IPS DF 4.7 (cell line): ENCODE data around the gene MRC1.
A peak's percentile ranks its signal among the peaks of the same experiment; 100 is the strongest.

Experiments
- DNase-seq: peaks from one replicate; pipeline ENCODE4 v3.0.0-alpha.2; 2013; ENCODE audit warnings: low spot score; ENCODE audit errors: extremely low read depth

MRC1 gene

DNA sequence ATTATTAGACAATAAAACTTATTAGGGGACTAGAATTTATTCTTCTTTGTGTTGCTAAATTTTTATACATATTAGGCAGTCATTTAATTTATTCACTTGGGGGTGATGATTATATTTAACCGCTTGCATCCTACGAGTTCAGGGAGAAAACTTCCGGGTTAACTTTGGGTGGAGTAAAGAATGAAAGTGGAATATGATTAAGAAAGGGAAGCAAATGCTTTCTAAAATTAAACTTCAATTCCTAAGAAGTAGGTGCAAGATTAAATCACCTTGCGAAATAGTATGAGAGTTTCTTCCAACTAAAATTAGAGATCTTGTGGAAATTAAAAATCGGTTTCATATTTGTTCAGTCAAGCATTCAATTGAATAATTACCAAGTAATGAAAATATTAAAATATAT, 33.5 kb downstream of the MRC1 start:
- DNase-seq, result no peak

DNA sequence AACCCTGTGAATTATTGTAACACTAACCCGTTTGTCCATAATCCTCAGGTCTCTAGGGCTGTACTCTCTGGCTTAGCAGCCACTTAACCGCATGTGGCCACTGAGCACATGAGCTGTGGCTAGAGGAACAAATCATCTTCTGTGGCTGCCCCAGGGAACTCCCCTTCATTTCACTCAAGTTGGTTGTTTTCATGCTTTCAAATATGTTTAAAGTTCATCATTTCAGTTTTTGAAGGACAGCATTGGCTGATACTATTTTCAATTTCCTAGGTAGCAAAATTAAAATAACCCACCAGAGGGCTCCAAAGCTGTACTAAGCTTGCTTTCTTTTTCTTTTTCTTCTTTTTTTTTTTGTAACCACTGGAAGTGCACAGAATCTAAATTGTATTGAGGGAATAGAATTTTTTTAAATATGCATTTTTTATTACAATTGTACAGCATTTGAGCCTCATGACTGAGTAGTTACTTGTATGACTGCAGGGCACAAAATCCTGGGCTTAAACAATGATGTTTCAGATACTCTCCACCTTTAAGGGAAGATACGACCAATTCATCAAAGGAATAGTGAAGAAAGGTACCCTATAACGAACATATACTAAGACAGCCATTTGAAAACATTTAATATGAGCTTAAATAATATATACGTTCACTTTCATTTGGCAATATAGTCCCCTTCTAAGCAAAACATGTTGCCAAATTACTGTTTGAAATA, 38.6 kb downstream of the MRC1 start:
- DNase-seq, result no peak

DNA sequence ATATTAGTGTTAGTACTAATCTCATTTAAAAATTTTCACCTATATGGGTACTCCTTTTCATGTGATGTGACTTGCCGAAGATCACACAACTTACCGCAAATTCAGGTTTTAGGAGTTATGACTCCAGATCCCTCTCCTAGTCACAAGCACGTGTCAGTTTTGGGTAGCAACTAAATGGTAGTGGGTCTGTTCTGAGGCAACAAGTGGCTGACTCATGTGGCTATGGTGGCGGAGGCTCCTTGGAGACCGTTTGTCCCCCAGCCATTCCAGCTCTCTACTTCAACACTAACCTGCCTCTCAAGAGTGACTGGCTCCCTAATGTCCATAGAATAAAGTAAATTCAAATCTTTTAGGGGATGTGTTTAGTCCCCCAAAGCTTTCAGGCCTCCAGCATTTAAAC, 39.5 kb downstream of the MRC1 start:
- no peak for DNase-seq

DNA sequence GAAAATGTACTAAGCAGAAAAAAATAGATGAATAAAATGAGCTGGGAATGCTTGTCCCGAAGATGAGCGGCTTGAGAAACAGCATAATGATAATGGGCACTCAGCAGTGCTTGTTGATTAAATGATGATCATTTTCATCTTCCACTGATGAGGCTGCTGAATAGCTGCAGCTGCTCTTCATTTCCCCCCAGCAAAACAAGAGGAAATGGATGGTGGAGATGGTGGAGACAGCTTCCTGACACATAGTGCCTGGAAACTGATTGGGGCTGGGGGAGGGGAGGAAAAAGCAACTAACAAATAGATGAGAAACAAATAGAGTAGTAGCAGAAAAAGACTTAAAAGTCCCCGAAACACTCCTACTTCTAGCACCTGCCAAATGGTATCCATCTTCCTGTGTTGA, 41.4 kb downstream of the MRC1 start:
- no peak for DNase-seq

DNA sequence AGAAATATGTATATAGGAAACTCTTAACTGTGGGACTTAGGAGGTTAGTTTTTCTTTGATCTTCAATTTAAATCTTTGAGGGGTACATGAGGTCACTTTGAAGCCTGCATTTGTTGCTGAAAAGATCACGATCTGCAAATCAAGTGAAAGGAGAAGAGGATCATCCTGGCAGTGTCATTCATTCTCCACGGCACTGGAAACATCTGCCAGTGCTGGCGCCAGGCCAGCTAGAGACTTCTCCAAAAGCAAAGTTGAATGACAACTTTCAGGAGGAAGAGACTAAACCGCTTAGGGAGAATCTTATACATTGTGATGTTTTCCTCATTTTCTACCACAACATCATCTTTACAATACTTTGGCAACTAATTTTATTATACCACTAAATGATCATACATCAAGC, 42.5 kb downstream of the MRC1 start:
- DNase-seq, result no peak

DNA sequence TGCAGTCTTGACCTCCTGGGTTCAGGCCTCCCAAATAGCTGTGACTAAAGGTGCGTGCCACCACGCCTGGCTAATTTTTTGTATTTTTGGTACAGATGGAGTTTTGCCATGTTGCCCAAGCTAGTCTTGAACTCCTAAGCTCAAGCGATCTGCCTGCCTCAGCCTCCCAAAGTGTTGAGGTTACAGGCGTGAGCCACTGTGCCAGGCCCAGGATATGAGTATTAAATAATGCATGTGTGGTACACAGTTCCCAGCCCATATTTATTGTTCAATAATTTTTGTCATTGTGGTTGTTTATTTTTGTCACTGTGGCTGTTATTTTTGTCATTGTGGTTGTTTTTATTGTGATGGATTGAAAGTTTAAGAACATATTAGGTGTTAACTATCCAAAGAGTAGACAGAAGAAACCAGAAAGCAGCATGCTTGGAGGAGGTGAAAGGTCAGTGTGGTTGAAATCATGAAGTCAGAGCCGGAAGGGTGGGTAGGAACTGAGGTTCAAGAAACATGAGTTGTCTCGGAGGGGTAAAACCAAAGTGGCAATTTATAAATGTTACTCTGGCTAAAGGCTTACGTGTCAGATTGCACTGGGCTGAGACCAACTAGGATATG, 45.0 kb downstream of the MRC1 start:
- DNase-seq, result no peak

DNA sequence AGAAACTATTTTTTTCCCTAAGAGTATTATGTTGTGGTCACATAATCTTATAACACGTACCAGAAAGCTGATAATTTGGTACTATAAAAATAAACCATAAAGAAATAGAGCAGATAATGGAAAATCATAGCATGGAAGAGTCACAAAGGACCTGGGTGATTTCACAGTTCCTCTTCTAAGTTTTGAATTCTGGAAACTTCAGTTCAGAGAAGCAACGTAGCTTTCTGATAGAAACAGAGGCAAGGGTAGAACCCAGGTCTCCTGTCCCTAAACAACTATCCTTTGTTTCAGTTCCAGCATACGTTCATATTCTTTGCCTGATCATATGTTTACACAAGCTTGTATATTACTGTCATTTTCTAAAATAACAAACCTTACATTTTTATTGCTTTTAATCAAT, 47.9 kb downstream of the MRC1 start:
- no peak for DNase-seq

DNA sequence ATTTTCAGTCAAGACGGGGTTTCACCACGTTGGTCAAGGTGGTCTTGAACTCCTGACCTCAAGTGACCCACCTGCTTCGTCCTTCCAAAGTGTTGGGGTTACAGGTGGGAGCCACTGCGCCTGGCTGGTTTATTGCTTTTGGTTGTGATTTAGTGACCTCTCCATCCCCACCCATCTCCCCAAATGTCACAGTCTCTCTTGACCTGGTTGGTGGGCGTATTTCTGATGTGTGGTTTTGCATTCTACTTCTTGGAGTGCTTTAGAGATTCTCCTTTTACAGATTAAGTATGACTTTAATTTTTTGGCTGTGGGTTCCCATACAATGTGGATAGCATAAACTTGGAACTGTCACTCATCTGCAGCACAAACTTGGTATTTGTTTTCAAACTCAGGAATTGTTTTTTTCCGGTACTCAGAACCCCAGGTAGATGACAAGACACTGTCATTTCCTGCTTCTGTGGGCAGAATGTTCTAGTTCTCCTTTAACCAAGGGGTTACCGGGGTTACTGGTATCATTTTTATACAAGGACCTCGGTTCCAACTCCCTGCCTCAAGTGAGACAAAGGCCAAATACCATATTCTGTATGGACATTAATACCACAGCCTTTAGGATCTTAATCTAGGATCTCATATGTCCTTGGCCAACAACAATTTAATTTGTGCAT, 50.5 kb downstream of the MRC1 start:
- no peak for DNase-seq

DNA sequence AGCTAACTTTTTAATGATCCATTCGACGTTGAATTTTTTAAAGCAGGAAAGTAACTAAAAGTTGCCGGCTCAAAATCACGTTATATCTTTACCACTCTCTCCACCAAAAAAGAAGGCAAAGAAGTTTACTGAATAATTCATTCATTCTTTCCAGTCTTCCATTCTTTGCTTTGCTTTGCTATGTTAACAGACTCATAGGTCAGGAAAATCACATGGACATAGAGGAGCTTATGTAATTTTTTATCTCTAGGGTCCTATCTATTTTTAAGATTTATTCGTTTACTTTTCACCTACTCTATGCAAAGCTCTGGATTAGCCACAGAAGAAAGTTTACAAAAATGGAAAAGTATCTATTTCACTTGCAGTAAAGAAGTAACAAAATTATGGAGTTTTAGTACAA, 52.6 kb downstream of the MRC1 start:
- no peak for DNase-seq

DNA sequence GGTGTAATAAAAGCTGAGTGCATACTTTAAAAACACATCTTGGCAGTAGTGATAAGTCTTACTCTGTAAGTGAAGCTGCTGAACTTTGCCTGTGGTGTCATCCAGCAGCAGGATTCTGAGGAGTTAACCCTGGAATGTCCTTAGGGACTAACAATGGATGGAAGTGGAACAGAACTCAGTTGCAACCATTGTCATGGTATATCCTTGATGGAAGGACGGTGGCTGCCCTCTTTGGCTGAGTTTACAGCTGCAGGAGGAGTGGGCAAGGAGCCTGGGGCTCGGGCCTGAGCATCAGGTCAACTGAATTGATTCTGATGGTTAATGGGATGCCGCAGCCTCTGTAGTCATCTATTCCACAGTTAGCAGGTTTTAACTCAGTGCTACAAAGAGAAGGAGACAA, 56.2 kb downstream of the MRC1 start:
- DNase-seq, result no peak

DNA sequence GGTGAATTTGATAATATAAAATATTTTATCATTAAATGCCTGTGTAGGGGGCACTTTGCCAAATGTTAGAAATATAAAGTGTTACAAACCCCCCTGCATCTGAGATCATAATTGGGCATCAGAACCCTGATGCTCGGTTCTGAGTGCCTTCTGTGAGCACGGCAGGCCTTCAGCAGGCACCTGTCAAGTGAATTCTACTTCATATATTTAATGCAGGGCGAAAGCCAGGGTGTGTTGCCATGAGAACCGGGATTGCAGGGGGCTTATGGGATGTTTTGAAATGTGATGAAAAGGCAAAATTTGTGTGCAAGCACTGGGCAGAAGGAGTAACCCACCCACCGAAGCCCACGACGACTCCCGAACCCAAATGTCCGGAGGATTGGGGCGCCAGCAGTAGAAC, 57.2 kb downstream of the MRC1 start:
- no peak for DNase-seq

DNA sequence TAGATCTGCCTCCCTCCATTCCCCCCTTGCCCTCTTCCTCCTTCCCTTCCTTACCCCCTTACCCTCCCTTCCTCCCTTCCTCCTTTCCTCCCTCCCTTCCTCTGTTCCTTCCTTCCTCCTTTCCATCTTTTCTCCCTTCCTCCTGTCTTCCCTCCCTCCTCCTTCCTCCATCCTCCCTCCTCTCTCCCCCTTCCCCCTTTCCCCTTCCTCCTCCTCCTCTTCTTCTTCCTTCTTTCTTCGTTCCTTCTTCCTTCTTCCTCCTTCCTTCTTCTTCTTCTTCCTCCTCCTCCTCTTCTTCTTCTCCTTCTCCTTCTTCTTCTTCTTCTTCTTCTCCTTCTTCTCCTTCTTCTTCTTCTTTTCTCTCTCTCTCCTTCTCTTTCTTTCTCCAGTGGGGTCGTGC, 57.9 kb downstream of the MRC1 start:
- no peak for DNase-seq

DNA sequence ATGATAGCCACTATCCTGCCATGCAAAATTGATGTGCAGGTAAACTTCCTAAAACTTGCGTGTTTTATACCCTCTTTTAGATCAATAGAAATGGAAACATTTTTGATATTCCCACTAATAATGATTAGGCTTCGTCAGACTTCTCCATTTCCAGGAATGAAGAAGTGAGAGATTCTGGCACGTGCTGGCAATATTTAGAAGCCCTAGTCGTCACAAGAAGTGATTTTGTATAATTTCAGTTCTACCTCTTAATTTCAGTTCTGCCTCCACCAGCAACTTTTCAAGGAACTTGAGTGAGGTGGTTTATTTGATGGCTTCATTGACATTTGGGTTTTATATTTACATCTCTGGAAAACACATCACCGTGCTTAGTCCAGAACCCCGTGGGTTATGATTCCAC, 61.9 kb downstream of the MRC1 start:
- no peak for DNase-seq

DNA sequence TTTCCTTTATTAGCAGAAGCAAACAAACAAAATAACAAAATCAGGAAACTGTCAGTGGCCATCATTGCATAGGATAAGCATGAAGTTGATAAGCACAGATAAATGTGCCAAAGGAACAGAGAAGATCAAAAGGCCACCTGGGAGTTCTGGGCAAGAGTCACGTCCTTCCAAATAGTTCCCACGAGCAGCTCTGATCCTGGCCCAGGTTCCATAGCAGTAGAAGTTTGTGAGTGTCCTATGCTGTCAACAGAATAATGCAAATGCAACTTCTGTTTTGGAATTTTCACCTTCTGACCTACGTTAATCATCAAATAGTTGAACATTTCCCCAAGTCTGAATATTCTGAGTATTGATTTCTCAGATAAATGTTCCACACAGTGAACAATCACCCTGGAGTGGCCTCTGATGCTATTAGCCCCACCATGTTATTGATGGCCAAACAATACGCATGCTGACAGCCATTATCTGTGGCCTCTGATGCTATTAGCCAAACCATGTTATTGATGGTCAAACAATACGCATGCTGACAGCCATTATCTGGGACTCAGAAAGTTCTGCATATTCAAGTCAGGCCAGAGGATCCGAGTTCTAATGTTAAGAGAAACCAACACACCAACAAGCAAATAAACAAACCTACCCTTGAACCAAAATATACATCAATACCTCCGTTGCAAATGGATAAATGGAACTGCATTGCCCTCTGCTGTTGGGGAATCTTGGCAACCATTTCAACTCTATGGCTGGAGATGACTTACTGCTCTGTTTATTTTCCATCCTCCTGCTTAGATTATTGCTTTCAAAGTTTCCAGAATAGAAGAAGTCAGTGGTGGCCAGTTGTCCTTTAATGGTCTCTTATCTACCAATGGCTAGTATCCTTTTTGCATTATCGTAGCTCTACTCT, 63.3 kb downstream of the MRC1 start:
- peak; percentile 9 for DNase-seq

DNA sequence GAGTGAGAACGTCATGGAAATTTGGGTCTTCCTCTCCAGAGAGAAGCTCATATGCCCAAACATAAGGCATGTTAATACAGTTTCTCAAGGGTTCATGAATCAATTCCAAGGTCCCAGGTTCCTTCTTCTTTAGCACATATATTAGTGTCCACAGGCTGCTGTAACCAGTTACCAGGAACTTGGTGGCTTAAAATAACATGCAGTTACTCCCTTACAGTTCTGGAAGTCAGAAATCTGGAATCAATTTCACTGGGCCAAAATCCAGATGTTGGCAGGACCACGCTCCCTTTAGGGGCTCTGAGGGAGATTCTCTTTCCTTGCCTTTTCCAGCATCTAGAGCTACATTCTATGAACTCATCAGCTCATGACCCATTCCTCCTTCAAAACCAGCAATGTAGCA, 64.8 kb downstream of the MRC1 start:
- no peak for DNase-seq

DNA sequence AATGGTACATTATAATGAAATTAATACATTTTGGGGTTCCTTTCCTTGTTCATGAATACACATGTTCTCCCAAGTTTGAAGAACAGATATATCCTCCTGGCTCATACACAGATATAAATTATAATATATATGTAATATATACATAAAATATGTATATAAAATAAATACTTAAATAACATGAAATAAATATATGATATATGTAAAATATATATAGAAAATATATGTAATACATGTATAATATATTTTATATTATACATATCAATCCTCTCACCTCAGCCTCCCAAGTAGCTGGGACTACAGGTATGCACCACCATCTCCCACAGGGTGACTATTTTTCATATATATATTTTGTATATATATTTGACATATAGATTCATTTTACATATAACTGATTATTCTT, 68.0 kb downstream of the MRC1 start:
- DNase-seq, result no peak

DNA sequence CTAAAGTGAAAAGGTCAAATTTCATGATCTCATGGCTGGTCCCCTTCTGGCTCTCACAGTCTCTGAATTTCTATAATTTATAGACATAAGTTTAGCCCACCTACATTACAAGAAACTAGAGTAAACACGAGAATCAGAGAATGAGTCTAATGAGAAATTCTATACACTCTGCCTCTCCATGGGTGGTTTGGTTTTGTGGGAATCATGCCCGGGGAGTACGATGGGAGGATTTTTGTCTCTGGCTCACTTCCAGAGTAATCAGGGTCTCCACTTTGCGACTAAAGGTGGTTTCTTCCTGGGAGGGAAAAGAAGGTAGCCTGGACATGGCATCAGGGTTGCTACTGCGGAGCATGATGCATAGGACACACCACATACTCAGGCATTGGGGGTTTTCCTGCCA, 69.7 kb downstream of the MRC1 start:
- no peak for DNase-seq

DNA sequence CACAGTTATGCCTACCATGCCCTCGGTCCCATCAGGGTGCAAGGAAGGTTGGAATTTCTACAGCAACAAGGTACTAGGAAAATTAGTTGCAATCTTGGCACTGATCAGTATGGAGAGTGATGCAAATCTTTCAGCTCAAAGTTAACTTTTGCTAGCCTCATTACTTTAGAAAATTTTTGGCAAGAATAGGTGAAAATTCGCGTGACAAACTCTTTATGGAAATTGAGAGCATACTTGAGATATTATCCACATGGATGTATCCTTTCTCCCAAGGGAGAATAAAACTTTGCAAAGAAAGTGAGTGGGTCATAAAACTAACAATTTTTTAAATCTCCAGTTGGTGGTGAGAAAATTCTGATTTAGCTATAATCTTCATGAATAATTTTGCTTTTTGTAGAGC, 71.5 kb downstream of the MRC1 start:
- DNase-seq, result no peak

DNA sequence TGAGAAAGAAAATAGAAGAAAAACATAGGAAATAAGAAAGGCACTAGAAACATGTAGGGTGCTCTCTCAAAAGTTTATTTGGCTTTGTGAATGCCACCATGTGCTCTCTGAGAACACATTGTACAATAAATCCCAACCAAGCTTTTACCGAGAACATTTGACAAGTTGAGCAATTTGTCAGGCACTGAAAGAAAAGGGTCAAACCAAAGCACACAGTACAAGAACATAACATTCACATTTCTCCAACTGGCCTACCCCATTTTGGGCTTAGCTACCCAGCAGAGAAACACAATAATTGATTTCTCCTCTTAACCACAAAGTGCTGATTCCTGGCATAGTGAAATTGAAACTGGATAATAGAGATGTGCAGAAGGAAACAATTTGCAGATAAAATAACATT, 73.4 kb downstream of the MRC1 start:
- no peak for DNase-seq

DNA sequence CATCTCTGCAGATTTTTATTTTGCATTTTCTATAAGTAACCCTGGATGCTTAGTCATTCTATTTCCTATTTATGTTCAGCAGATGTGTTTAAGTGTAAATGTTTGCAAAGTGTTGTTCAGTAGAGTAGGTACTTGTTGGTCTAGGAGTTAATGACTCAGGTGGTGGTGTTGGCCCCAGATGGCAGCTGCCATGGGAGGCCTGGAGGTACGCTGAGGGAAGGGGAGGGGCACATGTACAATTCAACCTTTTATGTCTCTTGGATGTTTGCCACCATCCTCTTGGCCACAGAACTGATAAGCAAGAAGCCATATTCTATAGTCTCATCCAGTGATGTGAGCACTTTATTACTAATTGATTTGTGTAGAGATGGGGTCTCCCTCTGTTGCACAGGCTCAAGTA, 74.5 kb downstream of the MRC1 start:
- no peak for DNase-seq

DNA sequence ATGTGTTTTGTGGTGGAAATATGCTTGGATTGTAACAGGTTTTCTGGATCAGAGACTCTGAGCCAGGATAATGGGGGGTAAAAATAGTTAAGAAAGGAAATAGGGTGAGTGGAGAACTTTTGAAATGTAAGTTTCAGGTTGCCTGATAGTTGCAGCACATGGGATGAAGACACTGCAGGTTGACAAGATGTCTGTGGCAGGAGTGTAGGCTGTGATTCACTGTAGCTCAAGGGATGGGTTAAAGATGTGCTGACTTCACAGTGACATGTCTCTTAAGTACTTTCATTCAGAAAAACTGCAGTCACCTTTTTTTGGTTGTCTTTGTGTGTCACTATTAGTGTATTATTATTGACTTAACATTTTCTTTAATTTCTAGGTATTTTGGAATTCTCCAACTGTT, 79.0 kb downstream of the MRC1 start:
- DNase-seq, result no peak

DNA sequence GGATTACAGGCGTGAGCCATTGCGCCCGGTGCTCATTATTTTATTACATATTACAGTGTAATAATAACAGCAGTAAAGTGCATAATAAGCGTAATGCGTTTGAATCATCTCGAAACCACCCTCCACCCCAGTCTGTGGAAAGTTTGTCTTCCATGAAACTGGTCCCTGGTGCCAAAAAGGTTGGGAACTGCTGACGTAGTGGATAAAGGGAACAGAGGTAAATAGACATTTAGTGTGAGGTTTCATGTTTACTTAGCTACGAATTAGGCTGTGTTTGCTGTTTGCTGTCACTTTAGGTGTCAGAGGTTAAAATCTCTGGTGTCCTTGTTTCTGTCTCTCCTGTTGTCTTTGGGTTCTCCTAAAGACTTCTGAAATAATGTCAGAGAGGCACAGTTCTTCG, 82.3 kb downstream of the MRC1 start:
- no peak for DNase-seq
